Measurements from ENCODE around the gene TNFRSF8. TPM values are rescaled to one million over a fixed set of nuclear protein-coding genes. Genes with fewer than 3 reads are reported as not detected.
A peak's percentile ranks its signal among the peaks of the same experiment; 100 is the strongest.
"Not testable (repeated sequence)": the region's sequence is repeated elsewhere in the genome, so short reads cannot be mapped to it uniquely, and the experiment has no call there.

TNFRSF8 gene
- total and polyA plus RNA-seq, 2 of the 4 experiments (the other 2 are of a cell fraction): under 0.01 to 0.31 TPM

DNA sequence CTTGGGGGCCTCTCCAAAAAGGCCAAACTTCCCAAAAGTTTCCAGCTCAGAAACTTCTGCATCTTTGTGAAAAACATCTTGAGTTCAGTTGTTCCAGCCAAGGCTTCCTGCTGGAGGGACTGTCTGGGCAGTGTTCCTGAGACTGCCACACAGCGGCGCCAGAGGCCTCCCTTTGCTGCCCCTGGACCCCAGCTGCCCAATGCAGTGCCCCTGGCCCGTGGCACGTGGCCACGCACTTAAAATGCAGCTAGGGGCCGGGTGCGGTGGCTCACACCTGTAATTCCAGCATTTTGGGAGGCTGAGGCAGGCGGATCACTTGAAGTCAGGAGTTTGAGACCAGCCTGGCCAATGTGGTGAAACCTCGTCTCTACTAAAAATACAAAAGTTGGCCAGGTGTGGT lies 43.8 kb downstream of the TNFRSF8 start:
- H2BK20ac ChIP-seq (ENCODE audit: low read depth, low read length); H2BK5ac ChIP-seq (ENCODE audit: low read depth, low read length, poor library complexity, severe bottlenecking); H3K23ac ChIP-seq (ENCODE audit: low read depth, low read length); H2BK120ac ChIP-seq (ENCODE audit: low read depth, low read length); dilution Hi-C loops (cut with HindIII; ENCODE audit: low sequenced_read_pairs, unreplicated experiment); H3K9ac ChIP-seq (ENCODE audit: low read depth, low read length); H3K4me1 ChIP-seq (ENCODE audit: control insufficient read depth, insufficient read depth, low read length); H4K91ac ChIP-seq (ENCODE audit: insufficient read depth, low read depth, low read length); H3K56ac ChIP-seq (ENCODE audit: extremely low read depth, insufficient read depth, low read length); BruUV-seq (replicated peaks); H3K4me2 ChIP-seq (ENCODE audit: low read depth, low read length); H2AFZ ChIP-seq (replicated peaks; ENCODE audit: low read length, poor library complexity); H2AK9ac ChIP-seq (replicated peaks; ENCODE audit: low read depth, low read length, poor library complexity); H3K14ac ChIP-seq (replicated peaks; ENCODE audit: low read depth, low read length); H4K8ac ChIP-seq (ENCODE audit: low read depth in 2 of 2, low read length in 2 of 2); H3K27ac ChIP-seq (ENCODE audit: insufficient read depth, low read length); H3K79me1 ChIP-seq (ENCODE audit: low read depth in 1 of 2, low read length in 2 of 2); H3K18ac ChIP-seq (ENCODE audit: low read depth, low read length); H3K9me3 ChIP-seq (ENCODE audit: control insufficient read depth, insufficient read depth, low read length); POLR2A ChIA-PET (ENCODE audit: unreplicated experiment); H4K5ac ChIP-seq (ENCODE audit: low read depth, low read length); H2AK5ac ChIP-seq (ENCODE audit: low read depth, low read length); in situ Hi-C loops (cut with MboI; ENCODE audit: low sequenced_read_pairs); DNase-seq; intact Hi-C loops (cut with micrococcal nuclease); H3K9me1 ChIP-seq (ENCODE audit: insufficient read depth, low read length); H3K36me3 ChIP-seq (ENCODE audit: control insufficient read depth, insufficient read depth, low read length); H4K20me1 ChIP-seq (ENCODE audit: insufficient read depth, low read length); H2BK15ac ChIP-seq (ENCODE audit: low read depth, low read length); H3K4ac ChIP-seq (ENCODE audit: low read depth, low read length); H3K4me3 ChIP-seq (ENCODE audit: insufficient read depth, low read depth, low read length): not testable (repeated sequence)
- WGBS, 2 experiments (ENCODE audit: extremely low coverage in 2 of 2, insufficient read length in 1 of 2): 68% methylated on average over 4 of the region's 9 CpGs; no CpG with 5 or more reads in 1 of the 2 experiments
- ATAC-seq (ENCODE audit: low read depth): peak; percentile 71
- CTCF ChIA-PET: interaction anchor here (0.5 to 1.8 kb wide), 2 partner anchors 9 to 193 kb away, joined by 3 to 6 read pairs; no protein-coding TSS in a partner anchor
- H3K27me3 ChIP-seq (ENCODE audit: control insufficient read depth, insufficient read depth, low read length): peaks cover 28% of the 10 kb centered on the region
- peak; percentile 28; the same call in 1 of the 2 replicates for TF ChIP-seq SMC3 (IDR thresholded peaks at IDR 0.05; ENCODE audit: low read depth, low read length)
- peak; percentile 48 for TF ChIP-seq RAD21 (IDR thresholded peaks at IDR 0.05; ENCODE audit: low read length)
- TF ChIP-seq CTCF (conservative IDR thresholded peaks at IDR 0.05; ENCODE audit: low read depth, low read length): peak; percentile 46

Data from IMR-90 (cell line).